Measurements from ENCODE around the gene RBP3.

- no peak for TF ChIP-seq CTCF (IDR thresholded peaks at IDR 0.05; ENCODE audit: low read depth, low read length, missing input control)
- no peak for TF ChIP-seq TAF1 (conservative IDR thresholded peaks at IDR 0.05)
- TF ChIP-seq RAD21 (IDR thresholded peaks at IDR 0.05), result no peak
- TF ChIP-seq REST (IDR thresholded peaks at IDR 0.05), result no peak
- TF ChIP-seq JUND (IDR thresholded peaks at IDR 0.05), result no peak
- no peak for TF ChIP-seq ZBTB33 (IDR thresholded peaks at IDR 0.05)
- TF ChIP-seq SP1 (IDR thresholded peaks at IDR 0.05), result no peak
- no peak for TF ChIP-seq RXRA (IDR thresholded peaks at IDR 0.05)
These were observed 58.3 kb downstream of the RBP3 start for GRCh38 chr10:47406548-47406869.
